ENCODE data around the gene KCNQ1. TPM values are rescaled to one million over a fixed set of nuclear protein-coding genes. Genes with fewer than 3 reads are reported as not detected.
A peak's percentile ranks its signal among the peaks of the same experiment; 100 is the strongest.

The KCNQ1 gene
- total and polyA plus RNA-seq, 3 experiments from 2014 or later: 2.6 to 5.7 (median 3.4) TPM

- Mint-ChIP-seq H3K9me3 (no peaks in the 10 kb centered on the region), H3K4me1 (peaks cover 23 to 60% (median 33%) of the 10 kb centered on the region in 3 donors)
These were observed 22.9 kb downstream of the KCNQ1 start for GRCh38 chr11:2467695-2468055.

GRCh38 chr11:2468363-2469235 is 23.8 kb downstream of the KCNQ1 start:
- no peak overlapping the region for H3K27ac ChIP-seq (ENCODE audit: low read depth, low read length)
- Mint-ChIP-seq H3K27me3 (peaks cover 0 to 1% of the 10 kb centered on the region in 2 donors), H3K4me3 (no peak overlapping the region), H3K27ac (peak overlapping the region in 1 of 8 donors; percentile 56), H3K9me3 (no peaks in the 10 kb centered on the region), H3K36me3 (no peaks in the 10 kb centered on the region), H3K4me1 (peaks cover 23 to 51% (median 29%) of the 10 kb centered on the region in 3 donors)
- H3K4me1 ChIP-seq (ENCODE audit: insufficient read depth, low read length): peaks cover 44% of the 10 kb centered on the region
- H3K4me3 ChIP-seq (ENCODE audit: low read length): no peak overlapping the region
- H3K27me3 ChIP-seq (ENCODE audit: insufficient read depth, low read length, poor library complexity, severe bottlenecking): no peaks in the 10 kb centered on the region
- H3K36me3 ChIP-seq (ENCODE audit: insufficient read depth, low read length): no peaks in the 10 kb centered on the region
- CTCF ChIA-PET: interaction anchor here (0.6 to 1.3 kb wide), 3 partner anchors 48 to 814 kb away, joined by 3 to 4 read pairs (median 3); no protein-coding TSS in a partner anchor
- no peaks in the 10 kb centered on the region for H3K9me3 ChIP-seq (ENCODE audit: low read length)
- no peak for DNase-seq
- POLR2A ChIA-PET: no interaction called here

More at GRCh38 chr11:2467695-2468055, 22.9 kb downstream of the KCNQ1 start:
- peak overlapping the region in 4 of 8 donors; percentile 17 to 76 (median 64) for H3K27ac Mint-ChIP-seq
- no peaks in the 10 kb centered on the region for H3K9me3 ChIP-seq (ENCODE audit: low read length)
- H3K4me3 Mint-ChIP-seq: peak overlapping the region in 6 of 7 donors; percentile 59 to 86 (median 77)
- ChIA-PET CTCF (interaction anchor here (1.0 to 2.3 kb wide), 2 partner anchors 64 to 65 kb away, joined by 4 to 9 read pairs; no protein-coding TSS in a partner anchor), POLR2A (interaction anchor here (1.4 kb wide), 1 partner anchor 424 kb away, joined by 4 read pairs; no protein-coding TSS in a partner anchor)
- H3K36me3 ChIP-seq (ENCODE audit: insufficient read depth, low read length): no peaks in the 10 kb centered on the region
- peaks cover 0 to 1% of the 10 kb centered on the region in 2 donors for H3K27me3 Mint-ChIP-seq
- H3K27ac ChIP-seq (ENCODE audit: low read depth, low read length): no peak overlapping the region
- no peak for DNase-seq
- peaks cover 52% of the 10 kb centered on the region for H3K4me1 ChIP-seq (ENCODE audit: insufficient read depth, low read length)
- H3K4me3 ChIP-seq (ENCODE audit: low read length): peak overlapping the region; percentile 53
- no peaks in the 10 kb centered on the region for H3K36me3 Mint-ChIP-seq
- no peaks in the 10 kb centered on the region for H3K27me3 ChIP-seq (ENCODE audit: insufficient read depth, low read length, poor library complexity, severe bottlenecking)

GRCh38 chr11:2470495-2470894 is 25.7 kb downstream of the KCNQ1 start:
- no peaks in the 10 kb centered on the region for H3K9me3 ChIP-seq (ENCODE audit: low read length)
- POLR2A ChIA-PET: no interaction called here
- H3K4me1 ChIP-seq (ENCODE audit: insufficient read depth, low read length): peaks cover 34% of the 10 kb centered on the region
- Mint-ChIP-seq H3K9me3 (no peaks in the 10 kb centered on the region), H3K4me1 (peaks cover 18 to 39% (median 27%) of the 10 kb centered on the region in 3 donors), H3K4me3 (peak overlapping the region in 1 of 7 donors; percentile 23), H3K27ac (no peak overlapping the region), H3K27me3 (peaks cover 0 to 1% of the 10 kb centered on the region in 2 donors), H3K36me3 (no peaks in the 10 kb centered on the region)
- CTCF ChIA-PET: no interaction called here
- no peaks in the 10 kb centered on the region for H3K36me3 ChIP-seq (ENCODE audit: insufficient read depth, low read length)
- no peak overlapping the region for H3K4me3 ChIP-seq (ENCODE audit: low read length)
- H3K27me3 ChIP-seq (ENCODE audit: insufficient read depth, low read length, poor library complexity, severe bottlenecking): no peaks in the 10 kb centered on the region
- DNase-seq: no peak
- no peak overlapping the region for H3K27ac ChIP-seq (ENCODE audit: low read depth, low read length)

GRCh38 chr11:2471048-2471803 is 26.4 kb downstream of the KCNQ1 start:
- Histone ChIP-seq H3K36me3 (ENCODE audit: insufficient read depth, low read length) (no peaks in the 10 kb centered on the region), H3K27me3 (ENCODE audit: insufficient read depth, low read length, poor library complexity, severe bottlenecking) (no peaks in the 10 kb centered on the region), H3K9me3 (ENCODE audit: low read length) (no peaks in the 10 kb centered on the region), H3K4me3 (ENCODE audit: low read length) (no peak overlapping the region), H3K4me1 (ENCODE audit: insufficient read depth, low read length) (peaks cover 27% of the 10 kb centered on the region), H3K27ac (ENCODE audit: low read depth, low read length) (no peak overlapping the region)
- POLR2A ChIA-PET: no interaction called here
- CTCF ChIA-PET: no interaction called here
- H3K36me3 Mint-ChIP-seq: no peaks in the 10 kb centered on the region
- peaks cover 0 to 1% of the 10 kb centered on the region in 2 donors for H3K27me3 Mint-ChIP-seq
- no peak for DNase-seq
- peaks cover 18 to 32% (median 24%) of the 10 kb centered on the region in 3 donors for H3K4me1 Mint-ChIP-seq
- H3K4me3 Mint-ChIP-seq: peak overlapping the region in 1 of 7 donors; percentile 57
- H3K27ac Mint-ChIP-seq: peak overlapping the region in 1 of 8 donors; percentile 6
- no peaks in the 10 kb centered on the region for H3K9me3 Mint-ChIP-seq

- POLR2A ChIA-PET: no interaction called here
- CTCF ChIA-PET: no interaction called here
These were observed 26.9 kb downstream of the KCNQ1 start for GRCh38 chr11:2471804-2472096.

GRCh38 chr11:2472428-2473186 is 27.8 kb downstream of the KCNQ1 start:
- no peak overlapping the region for H3K4me3 Mint-ChIP-seq
- H3K4me3 ChIP-seq (ENCODE audit: low read length): no peak overlapping the region
- no peak for DNase-seq
- peaks cover 0 to under 1% (median 0%) of the 10 kb centered on the region in 5 donors for H3K9me3 Mint-ChIP-seq
- CTCF ChIA-PET: interaction anchor here (0.7 kb wide), 1 partner anchor 53 kb away, joined by 4 read pairs; no protein-coding TSS in a partner anchor
- H3K27me3 ChIP-seq (ENCODE audit: insufficient read depth, low read length, poor library complexity, severe bottlenecking): no peaks in the 10 kb centered on the region
- H3K4me1 Mint-ChIP-seq: peaks cover 5 to 18% (median 12%) of the 10 kb centered on the region in 3 donors
- H3K4me1 ChIP-seq (ENCODE audit: insufficient read depth, low read length): peaks cover 13% of the 10 kb centered on the region
- H3K27me3 Mint-ChIP-seq: peaks cover 0 to 1% of the 10 kb centered on the region in 2 donors
- H3K9me3 ChIP-seq (ENCODE audit: low read length): no peaks in the 10 kb centered on the region
- peaks cover 0 to 3% (median 0%) of the 10 kb centered on the region in 3 donors for H3K36me3 Mint-ChIP-seq
- no peak overlapping the region for H3K27ac Mint-ChIP-seq
- no peaks in the 10 kb centered on the region for H3K36me3 ChIP-seq (ENCODE audit: insufficient read depth, low read length)
- POLR2A ChIA-PET: no interaction called here
- H3K27ac ChIP-seq (ENCODE audit: low read depth, low read length): no peak overlapping the region

More at GRCh38 chr11:2471804-2472096, 26.9 kb downstream of the KCNQ1 start:
- Histone ChIP-seq H3K9me3 (ENCODE audit: low read length) (no peaks in the 10 kb centered on the region), H3K27ac (ENCODE audit: low read depth, low read length) (no peak overlapping the region), H3K4me1 (ENCODE audit: insufficient read depth, low read length) (peaks cover 21% of the 10 kb centered on the region), H3K27me3 (ENCODE audit: insufficient read depth, low read length, poor library complexity, severe bottlenecking) (no peaks in the 10 kb centered on the region), H3K36me3 (ENCODE audit: insufficient read depth, low read length) (no peaks in the 10 kb centered on the region), H3K4me3 (ENCODE audit: low read length) (no peak overlapping the region)
- no peak for DNase-seq
- H3K36me3 Mint-ChIP-seq: peaks cover 0 to under 1% (median 0%) of the 10 kb centered on the region in 3 donors
- peak overlapping the region in 1 of 8 donors; percentile 6 for H3K27ac Mint-ChIP-seq
- H3K4me1 Mint-ChIP-seq: peaks cover 14 to 27% (median 20%) of the 10 kb centered on the region in 3 donors
- no peak overlapping the region for H3K4me3 Mint-ChIP-seq
- peaks cover 0 to 1% of the 10 kb centered on the region in 2 donors for H3K27me3 Mint-ChIP-seq
- no peaks in the 10 kb centered on the region for H3K9me3 Mint-ChIP-seq

GRCh38 chr11:2473361-2474058 is 28.7 kb downstream of the KCNQ1 start:
- ChIA-PET POLR2A (no interaction called here), CTCF (interaction anchor here (0.7 kb wide), 1 partner anchor 54 kb away, joined by 4 read pairs; no protein-coding TSS in a partner anchor)

More at GRCh38 chr11:2473361-2474058, 28.7 kb downstream of the KCNQ1 start:
- Mint-ChIP-seq H3K27ac (no peak overlapping the region), H3K36me3 (peaks cover 5 to 9% (median 8%) of the 10 kb centered on the region in 3 donors), H3K4me3 (no peak overlapping the region), H3K27me3 (peaks cover 0 to 1% of the 10 kb centered on the region in 2 donors), H3K4me1 (peaks cover 0 to 11% (median 9%) of the 10 kb centered on the region in 3 donors), H3K9me3 (peaks cover 2 to 6% (median 4%) of the 10 kb centered on the region in 5 donors)
- Histone ChIP-seq H3K36me3 (ENCODE audit: insufficient read depth, low read length) (no peaks in the 10 kb centered on the region), H3K9me3 (ENCODE audit: low read length) (no peaks in the 10 kb centered on the region), H3K27me3 (ENCODE audit: insufficient read depth, low read length, poor library complexity, severe bottlenecking) (no peaks in the 10 kb centered on the region), H3K4me1 (ENCODE audit: insufficient read depth, low read length) (peaks cover 4% of the 10 kb centered on the region), H3K4me3 (ENCODE audit: low read length) (no peak overlapping the region), H3K27ac (ENCODE audit: low read depth, low read length) (no peak overlapping the region)
- DNase-seq: no peak
